Activated T-cell treated with anti-CD3 and anti-CD28 coated beads for 48 hours (primary cell): ENCODE measurements around the gene CCDC33.
A peak's percentile ranks its signal among the peaks of the same experiment; 100 is the strongest.

Source experiments
- DNase-seq: peaks from one replicate; pipeline ENCODE4 v3.0.0-alpha.2; 2020; ENCODE audit warnings: low read depth

Gene CCDC33

DNA sequence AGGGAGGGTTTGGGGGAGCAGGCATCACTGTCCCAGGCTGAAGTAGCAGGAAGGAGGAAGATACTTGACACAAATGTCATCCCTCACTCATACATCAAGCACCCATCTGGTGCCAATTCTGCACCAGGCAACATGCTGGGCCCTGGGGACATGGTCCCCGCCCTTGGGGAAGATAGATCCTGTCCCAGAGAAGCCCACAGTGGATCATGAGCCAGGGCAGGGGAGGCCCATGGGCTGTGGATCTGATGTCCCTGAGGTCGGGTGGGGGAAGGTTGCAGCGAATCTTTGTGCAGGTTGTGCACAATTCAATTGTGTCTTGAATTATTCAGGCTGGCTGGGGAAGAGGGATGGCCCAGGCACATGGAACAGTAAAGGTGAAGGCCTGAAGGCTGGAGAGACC, 6.4 kb upstream of the CCDC33 start:
- DNase-seq: no peak

DNA sequence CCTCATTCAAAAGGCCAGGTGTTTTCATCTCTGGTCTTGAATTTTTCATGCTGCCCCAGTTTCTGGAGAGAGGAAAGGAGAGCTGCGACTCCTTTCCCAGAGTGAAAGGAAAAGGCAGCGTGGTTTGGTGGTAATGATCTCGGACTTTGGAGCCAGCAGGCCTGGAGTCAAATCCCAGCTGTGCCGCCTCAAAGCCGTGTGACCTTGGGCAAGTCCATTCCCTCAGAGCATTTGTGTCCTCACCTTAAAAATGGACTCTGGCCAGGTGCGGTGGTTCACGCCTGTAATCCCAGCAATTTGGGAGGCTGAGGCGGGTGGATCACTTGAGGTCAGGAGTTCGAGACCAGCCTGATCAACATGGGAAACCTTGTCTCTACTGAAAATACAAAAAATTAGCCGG, 4.7 kb upstream of the CCDC33 start:
- DNase-seq: no peak

- no peak for DNase-seq
Observed at GRCh38 chr15:74233373-74233772, 2.8 kb upstream of the CCDC33 start.

DNA sequence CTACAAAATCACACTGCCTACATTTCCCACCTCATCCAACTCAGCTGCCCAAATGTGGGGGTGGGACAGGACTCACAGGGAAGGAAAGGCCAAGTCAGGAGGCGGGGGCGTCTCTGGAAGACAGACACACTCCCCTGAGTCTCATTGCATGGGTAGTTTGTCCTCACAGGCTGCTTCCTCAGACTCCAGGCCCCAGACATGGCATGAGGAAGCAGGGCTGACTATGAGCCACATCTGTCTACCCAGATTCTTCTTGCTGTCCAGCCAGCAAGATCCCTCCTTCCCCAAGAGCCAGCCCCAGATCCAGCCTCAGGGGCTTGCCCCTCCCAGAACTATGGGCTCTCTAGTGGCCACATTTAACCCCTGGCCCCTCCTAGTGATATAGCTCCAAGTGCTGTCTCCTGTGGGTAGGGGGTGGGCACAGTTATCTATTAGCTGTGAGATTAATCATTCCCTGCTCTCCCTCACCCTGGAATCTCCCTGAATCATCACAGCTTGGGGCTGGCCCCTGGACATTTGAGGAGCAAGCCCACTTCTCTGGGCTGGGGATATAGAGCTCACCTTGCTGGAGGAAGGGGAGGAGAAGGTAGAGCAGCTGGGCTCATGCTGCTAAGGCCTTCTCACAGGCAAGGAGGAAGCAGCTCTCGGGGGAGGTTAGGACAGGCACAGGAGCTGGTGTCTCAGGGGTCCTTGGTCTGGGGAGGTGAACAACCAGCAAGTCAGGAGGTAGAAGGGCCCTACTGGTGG, 2.1 kb upstream of the CCDC33 start:
- DNase-seq: no peak

- no peak for DNase-seq
Observed at GRCh38 chr15:74234598-74234875, 1.6 kb upstream of the CCDC33 start.

GRCh38 chr15:74239051-74239705, 3.1 kb downstream of the CCDC33 start:
- no peak for DNase-seq

DNA sequence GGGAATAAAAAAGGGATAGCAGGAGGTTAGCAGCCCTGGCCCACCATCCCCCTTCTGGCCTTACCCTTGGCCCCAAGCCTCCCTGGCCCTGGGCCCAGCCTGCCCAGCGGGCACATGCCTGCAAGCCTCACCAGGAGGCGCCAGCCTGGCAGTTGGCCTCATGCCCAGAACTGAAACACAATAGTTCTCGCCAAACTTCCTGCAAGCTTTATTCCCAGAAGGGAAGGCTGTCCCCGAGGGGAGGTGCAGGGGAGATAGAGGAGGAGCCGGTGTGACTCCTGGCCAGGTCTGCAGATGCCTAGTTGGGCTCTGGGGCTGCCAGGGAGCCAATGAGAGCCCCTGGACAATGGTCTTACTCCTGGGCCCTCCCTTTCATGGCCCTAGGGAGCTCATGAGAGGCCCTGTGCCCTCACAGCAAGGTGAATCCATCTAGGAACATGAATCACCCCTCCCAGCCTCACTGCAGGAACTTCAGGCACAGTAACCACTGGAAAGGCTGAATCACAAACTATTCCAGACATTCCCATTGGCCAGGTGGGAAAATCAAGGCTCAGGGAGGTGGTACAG, 4.0 kb downstream of the CCDC33 start:
- no peak for DNase-seq

DNA sequence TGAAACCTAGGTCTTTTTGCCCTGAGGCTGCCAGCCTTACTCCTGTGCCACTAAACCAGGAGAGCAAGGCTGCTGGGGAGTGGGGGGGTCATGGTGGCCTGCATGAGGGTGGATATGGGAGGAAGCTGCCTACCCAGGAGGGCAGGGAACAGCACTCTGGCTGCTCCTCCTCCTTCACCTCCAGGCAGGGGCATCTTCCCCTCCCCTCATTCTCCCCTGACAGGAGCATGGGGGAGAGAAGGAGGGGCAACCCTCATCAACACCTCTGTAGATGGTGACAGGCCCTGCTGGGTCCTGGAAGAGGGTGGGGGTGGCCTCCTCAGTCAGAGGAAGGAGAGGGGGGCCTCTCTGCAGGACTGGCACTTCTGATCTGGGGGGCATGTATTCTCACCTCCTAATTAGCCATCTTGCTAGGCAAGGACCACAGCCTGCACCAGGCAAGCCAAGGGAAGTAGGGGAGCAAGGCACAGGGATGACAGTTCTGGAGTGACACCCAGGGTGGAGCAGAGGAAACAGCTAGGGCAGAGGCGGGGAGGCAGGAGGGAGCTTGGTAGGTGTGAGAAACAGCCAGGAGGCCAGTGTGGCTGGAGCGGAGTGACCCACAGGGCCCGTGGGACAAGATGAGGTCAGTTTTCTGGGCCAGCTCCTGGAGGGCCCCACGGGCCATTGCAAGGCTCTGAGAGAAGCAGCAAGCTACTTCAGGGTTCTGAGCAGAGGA, 4.9 kb downstream of the CCDC33 start:
- no peak for DNase-seq

DNA sequence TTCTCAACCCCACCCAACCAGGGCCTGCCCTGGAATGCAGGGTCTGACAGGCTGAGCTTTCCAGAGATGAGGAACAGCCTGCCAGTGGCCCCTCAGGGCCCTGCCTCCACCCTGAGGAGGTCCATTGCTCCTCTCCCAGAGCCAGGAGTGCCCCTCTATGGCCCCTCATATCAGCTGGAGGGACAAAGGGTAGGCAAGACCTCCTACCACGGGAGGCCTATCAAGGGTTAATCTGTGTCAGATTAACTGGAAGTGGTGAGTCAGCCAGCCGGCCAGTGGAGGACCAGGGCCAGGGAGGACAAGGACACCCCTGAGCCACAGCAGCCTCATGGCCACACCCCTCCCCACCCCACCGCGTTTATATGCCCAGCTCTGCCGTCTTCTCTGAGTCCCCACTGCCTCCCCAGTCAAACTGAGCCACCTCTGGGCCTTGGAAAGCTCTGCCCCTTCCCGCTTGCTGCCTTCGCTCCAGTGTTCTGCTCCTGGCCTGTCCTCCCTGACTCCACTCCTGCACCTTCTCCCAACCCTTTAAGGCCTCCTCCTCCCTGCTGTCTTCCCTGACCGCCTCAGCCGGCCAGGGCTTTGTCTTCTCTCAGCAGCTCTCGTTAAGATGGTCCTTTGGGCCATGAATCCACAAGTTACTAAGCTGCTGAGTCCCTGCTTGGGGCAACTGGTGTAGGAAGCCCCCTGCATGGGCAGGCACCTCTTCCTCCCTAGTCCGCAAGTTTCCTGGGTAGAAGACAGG, 6.5 kb downstream of the CCDC33 start:
- no peak for DNase-seq

DNA sequence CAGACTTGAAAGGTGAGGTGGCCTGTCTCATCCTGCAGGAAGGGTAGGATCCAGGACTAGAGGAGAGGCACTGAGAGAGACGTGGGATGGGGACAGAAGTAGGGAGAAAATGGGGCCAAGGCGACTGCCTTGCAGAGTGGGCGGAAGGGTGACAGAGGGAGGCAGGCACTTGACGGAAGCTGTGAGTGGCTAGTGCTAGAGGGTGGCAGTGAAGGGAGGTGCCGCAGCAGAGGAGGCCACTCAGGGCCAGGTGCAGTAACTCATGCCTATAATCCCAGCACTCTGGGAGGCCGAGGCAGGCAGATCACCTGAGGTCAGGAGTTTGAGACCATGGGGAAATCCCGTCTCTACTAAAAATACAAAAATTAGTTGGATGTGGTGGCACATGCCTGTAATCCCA, 7.3 kb downstream of the CCDC33 start:
- no peak for DNase-seq

DNA sequence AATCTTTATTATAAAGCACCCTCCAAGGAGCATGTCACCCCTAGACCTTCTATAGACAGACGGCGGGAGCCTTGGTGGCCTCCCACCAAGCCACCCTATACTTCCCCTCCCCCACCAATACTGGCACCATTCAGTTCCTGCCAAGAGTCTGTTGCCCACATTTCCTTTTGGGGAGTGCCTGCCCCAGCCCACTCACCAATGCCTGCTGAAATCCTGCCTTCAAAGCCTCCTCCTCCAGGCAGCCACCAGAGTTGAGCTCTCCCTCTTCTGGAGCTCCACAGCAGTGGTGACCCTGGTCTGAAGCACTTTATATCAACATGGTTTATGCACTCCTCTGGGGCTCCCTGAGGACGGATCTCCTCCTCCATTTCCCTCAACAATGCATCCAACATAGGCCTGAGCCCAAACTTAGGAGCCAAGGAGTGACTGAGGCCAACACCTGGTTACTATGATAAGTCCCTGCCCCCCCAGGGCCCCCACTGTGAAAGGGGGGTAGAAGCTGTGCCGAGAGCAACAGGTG, 8.8 kb downstream of the CCDC33 start:
- DNase-seq: no peak

DNA sequence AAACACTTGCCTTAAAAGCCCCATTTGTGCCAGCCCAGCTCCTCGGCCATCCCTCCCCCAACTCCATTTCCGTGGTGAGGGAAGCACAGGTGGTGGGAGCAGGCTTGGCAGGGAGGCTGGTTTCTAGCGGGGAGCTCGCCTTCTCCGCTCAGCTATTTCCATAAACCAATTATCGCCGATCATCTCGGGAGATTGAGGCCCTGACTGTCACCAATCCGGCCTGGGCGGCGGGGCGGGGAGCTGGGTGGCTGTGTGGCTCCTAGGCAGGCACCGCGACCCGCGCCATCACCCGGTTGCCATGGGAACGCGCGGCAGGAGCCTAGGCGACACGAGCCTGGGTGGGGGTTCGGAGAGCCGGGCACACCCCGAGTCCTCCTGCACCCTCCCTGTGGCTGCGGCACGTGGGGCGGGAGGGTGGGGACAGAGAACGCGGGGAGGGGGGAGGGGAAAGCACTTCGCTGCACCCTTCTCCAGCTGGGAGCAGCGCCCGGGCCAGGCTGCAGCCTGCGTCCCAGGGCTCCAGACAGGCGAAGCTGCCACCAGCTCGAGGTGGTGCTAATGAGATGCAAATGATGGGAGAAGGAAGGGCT, 9.3 kb downstream of the CCDC33 start:
- peak; percentile 25 for DNase-seq

DNA sequence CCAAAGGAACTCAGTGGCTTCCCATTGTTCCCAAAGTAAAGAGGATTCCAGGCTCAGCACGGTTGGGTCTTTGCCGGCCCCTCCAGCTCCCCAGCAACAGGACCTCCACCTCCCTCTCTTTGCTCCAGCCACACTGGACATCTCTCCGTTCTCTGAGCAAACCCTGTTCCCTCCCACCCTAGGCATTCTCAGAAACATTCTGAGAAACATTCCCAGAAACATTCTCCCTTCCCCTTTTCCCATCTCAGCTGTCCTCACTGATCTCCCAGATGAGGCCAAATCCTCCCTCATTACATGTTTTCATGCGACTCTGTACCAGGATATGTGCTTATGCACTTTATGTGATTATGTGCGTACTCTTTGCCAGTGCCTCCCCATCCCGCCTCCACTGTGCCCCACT, 14.1 kb downstream of the CCDC33 start:
- no peak for DNase-seq

DNA sequence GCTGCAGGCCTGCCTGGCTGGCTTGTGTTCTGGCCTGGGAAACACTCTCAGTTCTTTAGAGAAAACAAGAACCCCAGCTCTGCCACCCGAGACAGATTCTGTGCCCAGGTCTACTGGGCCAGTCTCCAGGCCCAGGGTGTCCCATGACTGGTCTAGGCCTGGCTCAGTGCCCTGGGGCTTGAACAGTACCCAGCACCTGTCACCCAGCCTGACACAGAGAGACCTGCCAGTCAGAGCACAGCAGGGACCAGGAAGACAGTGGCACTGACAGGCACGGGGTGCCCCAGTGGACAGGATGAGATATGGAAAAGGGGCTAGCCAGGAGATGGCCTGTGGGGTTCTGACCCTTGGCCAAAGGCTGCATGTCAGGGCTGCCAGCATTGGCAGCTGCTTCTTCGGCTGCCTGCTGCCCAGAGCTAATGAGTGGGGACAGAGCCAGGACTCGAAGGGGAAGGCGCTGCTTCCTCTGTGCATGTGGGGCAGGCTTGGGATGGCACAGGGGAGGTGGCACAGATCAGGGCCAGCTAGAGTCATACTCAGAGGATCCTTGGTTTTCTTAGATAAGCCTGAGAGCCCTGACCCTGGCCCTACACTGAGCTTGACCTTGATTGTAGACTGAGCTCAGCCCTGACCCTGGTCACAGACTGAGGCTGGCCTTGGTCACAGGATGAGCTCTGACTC, 15.1 kb downstream of the CCDC33 start:
- DNase-seq: no peak

GRCh38 chr15:74252291-74252690, 16.2 kb downstream of the CCDC33 start:
- no peak for DNase-seq

DNA sequence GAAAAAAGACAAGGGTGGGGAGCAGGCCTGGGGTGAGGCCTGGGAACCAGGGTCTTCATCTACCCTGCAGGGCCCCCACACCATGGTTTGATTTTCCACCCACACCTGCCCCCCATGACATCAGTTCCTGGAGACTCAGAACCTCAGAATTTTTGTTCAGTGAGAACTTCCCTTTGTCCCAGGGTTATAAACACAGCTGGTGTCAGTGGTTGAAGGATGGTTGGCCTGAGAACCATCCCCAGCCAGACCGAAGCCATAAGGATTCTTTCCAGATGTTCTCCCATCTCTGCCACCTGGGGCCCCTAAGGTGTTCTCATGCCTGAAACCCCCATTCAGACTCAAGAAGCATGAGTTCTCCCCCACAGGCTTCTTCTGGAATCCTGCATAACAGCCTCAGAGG, 16.6 kb downstream of the CCDC33 start:
- DNase-seq: no peak

GRCh38 chr15:74253211-74253921, 17.2 kb downstream of the CCDC33 start:
- DNase-seq: no peak

GRCh38 chr15:74257105-74257504, 21.0 kb downstream of the CCDC33 start:
- DNase-seq: no peak

DNA sequence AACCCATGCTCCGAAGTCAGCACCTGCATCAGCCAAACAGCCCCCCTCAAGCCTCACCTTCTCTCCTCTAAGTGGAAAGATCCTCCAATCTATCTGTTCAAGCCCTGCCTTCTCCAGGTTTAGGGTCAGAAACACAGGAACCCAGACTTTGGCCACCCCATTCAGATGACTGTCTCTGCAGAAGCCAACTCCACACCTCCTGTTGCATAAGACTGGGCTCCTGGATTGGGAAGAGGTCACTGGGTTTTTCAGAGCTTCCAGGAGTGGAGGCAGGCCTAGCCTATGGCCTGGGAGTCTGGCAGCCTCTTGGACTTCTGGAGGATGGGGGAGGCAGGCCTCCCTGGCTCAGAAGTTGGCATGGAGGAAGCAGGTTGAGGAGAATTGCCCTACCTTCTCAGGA, 21.5 kb downstream of the CCDC33 start:
- no peak for DNase-seq

- DNase-seq: no peak
Observed at GRCh38 chr15:74258456-74259291, 22.5 kb downstream of the CCDC33 start.
